SK-N-SH treated with all-trans-retinoic acid at 6 μM for 48 hours (cell line): ENCODE results near the gene METTL25.
A peak's percentile ranks its signal among the peaks of the same experiment; 100 is the strongest.

Experiments used
- ATAC-seq: fragments of 200-7000 bp; cut with Tn5 transposase; 3 replicates; pipeline ENCODE4 v1.9.1; 2020; ENCODE audit warnings: mild to moderate bottlenecking, moderate library complexity
- ARNTL ChIP-seq: fragments of 450-650 bp; formaldehyde crosslinking; IDR thresholded peaks from 2 replicates; pipeline ENCODE4 v1.5.0; 2020; ENCODE audit warnings: low read depth, mild to moderate bottlenecking, moderate library complexity, borderline replicate concordance
- CREB5 ChIP-seq: fragments of 250-450 bp; sonication (Bioruptor Pico); IDR thresholded peaks from 2 replicates; pipeline ENCODE4 v1.5.1; 2020; ENCODE audit warnings: low read depth, mild to moderate bottlenecking, moderate library complexity
- CSRNP3 ChIP-seq: fragments of 250-450 bp; sonication (Bioruptor Pico); IDR thresholded peaks from 2 replicates; pipeline ENCODE4 v1.5.1; 2021; ENCODE audit warnings: mild to moderate bottlenecking, moderate library complexity
- GLIS3 ChIP-seq: fragments of 250-450 bp; sonication (Bioruptor Pico); IDR thresholded peaks from 2 replicates; pipeline ENCODE4 v1.5.0; 2020; ENCODE audit warnings: mild to moderate bottlenecking, moderate library complexity
- ISL1 ChIP-seq: fragments of 250-450 bp; sonication (Bioruptor Pico); IDR thresholded peaks from 2 replicates; pipeline ENCODE4 v2.1.2; 2022; ENCODE audit warnings: mild to moderate bottlenecking, moderate library complexity
- OSR1 ChIP-seq: fragments of 250-450 bp; sonication (Bioruptor Pico); IDR thresholded peaks from 2 replicates; pipeline ENCODE4 v1.8.0; 2022; ENCODE audit warnings: moderate library complexity, mild to moderate bottlenecking, inconsistent platforms
- RARB ChIP-seq: fragments of 250-450 bp; sonication (Bioruptor Pico); IDR thresholded peaks from 2 replicates; pipeline ENCODE4 v1.8.0; 2021; ENCODE audit warnings: mild to moderate bottlenecking, moderate library complexity
- SNAI2 ChIP-seq: fragments of 250-450 bp; sonication (Bioruptor Pico); IDR thresholded peaks from 2 replicates; pipeline ENCODE4 v1.5.0; 2020; ENCODE audit warnings: mild to moderate bottlenecking, moderate library complexity
- TCF4 ChIP-seq: fragments of 250-450 bp; sonication (Bioruptor Pico); IDR thresholded peaks from 2 replicates; pipeline ENCODE4 v1.8.0; 2021; ENCODE audit warnings: mild to moderate bottlenecking, moderate library complexity, borderline replicate concordance
- TSHZ2 ChIP-seq: fragments of 250-450 bp; sonication (Bioruptor Pico); IDR thresholded peaks from 2 replicates; pipeline ENCODE4 v1.5.0; 2020; ENCODE audit warnings: mild to moderate bottlenecking, moderate library complexity
- ZNF565 ChIP-seq: fragments of 450-650 bp; formaldehyde crosslinking; conservative IDR thresholded peaks from 2 replicates; pipeline ENCODE4 v1.5.0; 2020; ENCODE audit warnings: low read depth, mild to moderate bottlenecking, moderate library complexity
- ZNF70 ChIP-seq: fragments of 450-650 bp; formaldehyde crosslinking; IDR thresholded peaks from 2 replicates; pipeline ENCODE4 v1.5.0; 2020; ENCODE audit warnings: mild to moderate bottlenecking, moderate library complexity
- ZNF8 ChIP-seq: fragments of 450-650 bp; formaldehyde crosslinking; IDR thresholded peaks from 2 replicates; pipeline ENCODE4 v1.5.0; 2020; ENCODE audit warnings: mild to moderate bottlenecking, moderate library complexity
- TF ChIP-seq, protein P1 (sequence below): fragments of 250-450 bp; sonication (Bioruptor Pico); IDR thresholded peaks from 2 replicates; pipeline ENCODE4 v1.8.0; 2021; ENCODE audit warnings: low read depth, mild to moderate bottlenecking, moderate library complexity, borderline replicate concordance

The METTL25 gene, protein sequence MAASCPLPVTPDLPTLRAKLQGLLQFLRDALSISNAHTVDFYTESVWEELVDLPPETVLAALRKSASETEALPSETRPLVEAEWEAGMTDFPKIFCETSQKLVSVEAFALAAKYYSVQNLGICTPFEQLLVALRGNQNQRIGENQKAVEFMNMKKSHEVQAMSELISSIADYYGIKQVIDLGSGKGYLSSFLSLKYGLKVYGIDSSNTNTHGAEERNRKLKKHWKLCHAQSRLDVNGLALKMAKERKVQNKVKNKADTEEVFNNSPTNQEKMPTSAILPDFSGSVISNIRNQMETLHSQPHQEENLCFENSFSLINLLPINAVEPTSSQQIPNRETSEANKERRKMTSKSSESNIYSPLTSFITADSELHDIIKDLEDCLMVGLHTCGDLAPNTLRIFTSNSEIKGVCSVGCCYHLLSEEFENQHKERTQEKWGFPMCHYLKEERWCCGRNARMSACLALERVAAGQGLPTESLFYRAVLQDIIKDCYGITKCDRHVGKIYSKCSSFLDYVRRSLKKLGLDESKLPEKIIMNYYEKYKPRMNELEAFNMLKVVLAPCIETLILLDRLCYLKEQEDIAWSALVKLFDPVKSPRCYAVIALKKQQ

GRCh38 chr12:82358200-82359114, at the start of gene METTL25, which contains the start of gene CCDC59:
TSS of gene METTL25 (plus strand) at chr12:82358529. CDS start at chr12:82358566, 37 bp downstream.
TSS of gene CCDC59 (minus strand) at chr12:82358387. CDS start at chr12:82358376, 11 bp downstream.
- TF ChIP-seq RARB (CRISPR knock-in tag) = no peak
- peak; percentile 63; the same call in 1 of the 2 replicates for TF ChIP-seq TSHZ2 (CRISPR knock-in tag)
- TF ChIP-seq, protein P1, sequence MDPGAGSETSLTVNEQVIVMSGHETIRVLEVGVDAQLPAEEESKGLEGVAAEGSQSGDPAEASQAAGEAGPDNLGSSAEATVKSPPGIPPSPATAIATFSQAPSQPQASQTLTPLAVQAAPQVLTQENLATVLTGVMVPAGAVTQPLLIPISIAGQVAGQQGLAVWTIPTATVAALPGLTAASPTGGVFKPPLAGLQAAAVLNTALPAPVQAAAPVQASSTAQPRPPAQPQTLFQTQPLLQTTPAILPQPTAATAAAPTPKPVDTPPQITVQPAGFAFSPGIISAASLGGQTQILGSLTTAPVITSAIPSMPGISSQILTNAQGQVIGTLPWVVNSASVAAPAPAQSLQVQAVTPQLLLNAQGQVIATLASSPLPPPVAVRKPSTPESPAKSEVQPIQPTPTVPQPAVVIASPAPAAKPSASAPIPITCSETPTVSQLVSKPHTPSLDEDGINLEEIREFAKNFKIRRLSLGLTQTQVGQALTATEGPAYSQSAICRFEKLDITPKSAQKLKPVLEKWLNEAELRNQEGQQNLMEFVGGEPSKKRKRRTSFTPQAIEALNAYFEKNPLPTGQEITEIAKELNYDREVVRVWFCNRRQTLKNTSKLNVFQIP (CRISPR knock-in tag) = 0 out of 2 replicates have a peak, but pooled peaks have one; percentile 67
- ATAC-seq = peak; percentile 98

DNA sequence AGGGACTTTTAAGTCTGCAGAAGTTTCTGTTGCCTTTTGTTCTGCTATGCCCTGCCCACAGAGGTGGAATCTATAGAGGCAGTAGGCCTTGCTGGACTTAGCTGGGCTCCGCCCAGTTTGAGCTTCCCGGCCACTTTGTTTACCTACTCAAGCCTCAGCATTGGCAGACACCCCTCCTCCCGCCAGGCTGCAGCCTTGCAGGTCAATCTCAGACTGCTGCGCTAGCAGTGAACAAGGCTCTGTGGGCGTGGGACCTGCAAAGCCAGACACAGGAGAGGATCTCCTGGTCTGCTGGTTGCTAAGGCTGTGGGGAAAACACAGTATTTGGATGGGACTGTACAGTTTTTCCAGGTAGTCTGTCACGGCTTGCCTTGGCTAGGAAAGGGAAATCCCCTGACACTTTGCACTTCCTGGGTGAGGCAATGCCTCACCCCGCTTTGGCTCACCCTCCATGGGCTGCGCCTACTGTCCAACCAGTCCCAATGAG, 43.9 kb upstream of the METTL25 start:
- no peak for ATAC-seq
- TF ChIP-seq CREB5 (no peak), ZNF8 (CRISPR knock-in tag) (no peak), ZNF565 (CRISPR knock-in tag) (no peak), CSRNP3 (CRISPR knock-in tag) (no peak), GLIS3 (CRISPR knock-in tag) (no peak), OSR1 (CRISPR knock-in tag) (no peak), SNAI2 (no peak), ARNTL (CRISPR knock-in tag) (no peak), TCF4 (CRISPR knock-in tag) (no peak), RARB (CRISPR knock-in tag) (no peak), ZNF70 (CRISPR knock-in tag) (no peak)
- TF ChIP-seq, all 23 proteins: peak for 0

- ATAC-seq = no peak
- TF ChIP-seq, protein P1 (CRISPR knock-in tag) = no peak
- TF ChIP-seq ISL1 (CRISPR knock-in tag) = no peak
These were observed 39.1 kb upstream of the METTL25 start for GRCh38 chr12:82319276-82319675.
